GM23338 (cell line): Measurements from ENCODE around the gene UBE2R2. TPM values are rescaled to one million over a fixed set of nuclear protein-coding genes. Genes with fewer than 3 reads are reported as not detected.
A peak's percentile ranks its signal among the peaks of the same experiment; 100 is the strongest.
"Not testable (repeated sequence)": the region's sequence is repeated elsewhere in the genome, so short reads cannot be mapped to it uniquely, and the experiment has no call there.

Experiments used
- ATAC-seq: fragments of 200-7000 bp; cut with Tn5 transposase; 3 replicates; pipeline ENCODE4 v1.9.1; 2020
- DNase-seq: peaks from one replicate; pipeline ENCODE4 v3.0.0-alpha.2; 2015; ENCODE audit warnings: low spot score
- H2AFZ ChIP-seq: fragments of 200-600 bp; sonication (generic); 2 replicates; pipeline ENCODE4 v1.8.0; 2016; ENCODE audit warnings: antibody characterized with exemption, mild to moderate bottlenecking, moderate library complexity
- H3F3A ChIP-seq: fragments of 200-600 bp; sonication (generic); replicated peaks from 2 replicates; pipeline ENCODE4 v1.8.0; 2017; ENCODE audit warnings: antibody characterized with exemption, mixed run types, low read depth
- H3K27ac ChIP-seq: fragments of 200-600 bp; sonication (generic); 2 replicates; pipeline ENCODE4 v1.6.1; 2016; ENCODE audit warnings: low read depth
- H3K27me3 ChIP-seq: fragments of 200-600 bp; sonication (generic); 2 replicates; pipeline ENCODE4 v1.8.0; 2016; ENCODE audit warnings: mild to moderate bottlenecking, mixed run types, moderate library complexity; ENCODE audit not compliant: insufficient read depth
- H3K36me3 ChIP-seq: fragments of 200-600 bp; sonication (generic); 2 replicates; pipeline ENCODE4 v1.8.0; 2016; ENCODE audit warnings: mild to moderate bottlenecking; ENCODE audit not compliant: insufficient read depth
- H3K4me1 ChIP-seq: fragments of 200-600 bp; sonication (generic); 2 replicates; pipeline ENCODE4 v1.8.0; 2016; ENCODE audit warnings: mild to moderate bottlenecking, moderate library complexity; ENCODE audit not compliant: insufficient read depth
- H3K4me2 ChIP-seq: fragments of 200-600 bp; sonication (generic); 2 replicates; pipeline ENCODE4 v1.7.1; 2017; ENCODE audit warnings: mixed run types
- H3K4me3 ChIP-seq: fragments of 200-600 bp; sonication (generic); 2 replicates; pipeline ENCODE4 v1.6.1; 2016; ENCODE audit warnings: mixed run types
- H3K79me2 ChIP-seq: fragments of 200-600 bp; sonication (generic); replicated peaks from 2 replicates; pipeline ENCODE4 v1.8.0; 2017; ENCODE audit warnings: mild to moderate bottlenecking; ENCODE audit not compliant: insufficient read depth
- H3K9me2 ChIP-seq: fragments of 200-600 bp; sonication (generic); 2 replicates; pipeline ENCODE4 v1.8.0; 2017; ENCODE audit not compliant: insufficient read depth
- H4K20me1 ChIP-seq: fragments of 200-600 bp; sonication (generic); replicated peaks from 2 replicates; pipeline ENCODE4 v1.8.0; 2017; ENCODE audit warnings: mild to moderate bottlenecking; ENCODE audit not compliant: insufficient read depth
- H3K27ac Mint-ChIP-seq: 2 replicates; pipeline ENCODE4 v1.8.0; 2020; ENCODE audit warnings: inconsistent platforms, mild to moderate bottlenecking, moderate library complexity, mixed read lengths
- H3K27me3 Mint-ChIP-seq: 3 replicates; pipeline ENCODE4 v1.8.0; 2022; ENCODE audit warnings: low read depth, mild to moderate bottlenecking, moderate library complexity, mixed read lengths, inconsistent platforms; ENCODE audit not compliant: insufficient read depth, poor library complexity
- H3K36me3 Mint-ChIP-seq: 3 replicates; pipeline ENCODE4 v1.8.0; 2021; ENCODE audit warnings: low read depth, mild to moderate bottlenecking, inconsistent platforms, moderate library complexity, mixed read lengths
- H3K4me1 Mint-ChIP-seq: 3 replicates; pipeline ENCODE4 v1.8.0; 2020; ENCODE audit warnings: mild to moderate bottlenecking, inconsistent platforms, mixed read lengths
- H3K4me3 Mint-ChIP-seq: 3 replicates; pipeline ENCODE4 v1.8.0; 2021; ENCODE audit warnings: moderate library complexity, mild to moderate bottlenecking, inconsistent platforms, mixed read lengths
- H3K9me3 Mint-ChIP-seq: 3 replicates; pipeline ENCODE4 v1.8.0; 2020; ENCODE audit warnings: moderate library complexity, mild to moderate bottlenecking, inconsistent platforms, mixed read lengths
- CREB1 ChIP-seq: fragments of 250-450 bp; sonication (Bioruptor Pico); IDR thresholded peaks from 2 replicates; pipeline ENCODE4 v1.5.0; 2020; ENCODE audit warnings: low read depth, mild to moderate bottlenecking, moderate library complexity
- EZH2phosphoT487 ChIP-seq: fragments of 200-600 bp; sonication (generic); IDR thresholded peaks from one replicate; pipeline ENCODE4 v1.8.1; 2018; ENCODE audit warnings: antibody characterized with exemption; ENCODE audit not compliant: unreplicated experiment
- JUNB ChIP-seq: IDR thresholded peaks from one replicate; pipeline ENCODE4 v1.6.1; 2016; ENCODE audit warnings: antibody characterized with exemption; ENCODE audit not compliant: unreplicated experiment
- POLR2AphosphoS5 ChIP-seq: IDR thresholded peaks from 2 replicates; pipeline ENCODE4 v1.6.1; 2016; ENCODE audit warnings: antibody characterized with exemption, low read depth
- STAT1 ChIP-seq: IDR thresholded peaks from one replicate; pipeline ENCODE4 v1.6.1; 2016; ENCODE audit warnings: antibody characterized with exemption; ENCODE audit not compliant: unreplicated experiment
- ZNF114 ChIP-seq: fragments of 250-450 bp; sonication (Bioruptor Pico); IDR thresholded peaks from 2 replicates; pipeline ENCODE4 v1.5.0; 2020; ENCODE audit warnings: mild to moderate bottlenecking, moderate library complexity
- polyA plus RNA-seq: library from polyadenylated mRNA; unstranded; fragments of >200 nt; fragmentation: Nextera tagmentation; extraction: Ambion mirVana; gene quantifications from 2 replicates; pipeline ENCODE4 v1.2.1, GENCODE V29; 2016
- total RNA-seq: library from RNA; depleted of rRNA; stranded (reverse); fragments of >200 nt; shearing (Covaris generic); gene quantifications from 2 replicates; pipeline ENCODE4 v1.2.3, GENCODE V29; 2014
- TF ChIP-seq, protein P1 (sequence below): IDR thresholded peaks from 2 replicates; pipeline ENCODE4 v1.6.1; 2016; ENCODE audit warnings: antibody characterized with exemption
- TF ChIP-seq, protein P2 (sequence below): fragments of 250-450 bp; sonication (Bioruptor Pico); IDR thresholded peaks from 2 replicates; pipeline ENCODE4 v1.5.0; 2020; ENCODE audit warnings: mild to moderate bottlenecking, moderate library complexity

UBE2R2 gene
- total and polyA plus RNA-seq, 2 experiments from 2014 or later: 23.4 to 32.5 TPM

GRCh38 chr9:33847894-33848205 lies 30.9 kb downstream of the UBE2R2 start:
- H3K27ac Mint-ChIP-seq, H3K9me2 ChIP-seq, DNase-seq, H3K36me3 ChIP-seq, H3K4me2 ChIP-seq, H3K36me3 Mint-ChIP-seq, H3K4me3 ChIP-seq, H3K27me3 ChIP-seq, H3K9me3 Mint-ChIP-seq, H3K27me3 Mint-ChIP-seq, H3F3A ChIP-seq, H3K27ac ChIP-seq, H3K4me3 Mint-ChIP-seq, ATAC-seq, H2AFZ ChIP-seq: not testable (repeated sequence)
- peaks cover 13% of the 10 kb centered on the region for H3K4me1 ChIP-seq
- peaks cover 100% of the 10 kb centered on the region for H3K79me2 ChIP-seq
- peaks cover 50% of the 10 kb centered on the region for H4K20me1 ChIP-seq
- peaks cover 21% of the 10 kb centered on the region for H3K4me1 Mint-ChIP-seq

DNA sequence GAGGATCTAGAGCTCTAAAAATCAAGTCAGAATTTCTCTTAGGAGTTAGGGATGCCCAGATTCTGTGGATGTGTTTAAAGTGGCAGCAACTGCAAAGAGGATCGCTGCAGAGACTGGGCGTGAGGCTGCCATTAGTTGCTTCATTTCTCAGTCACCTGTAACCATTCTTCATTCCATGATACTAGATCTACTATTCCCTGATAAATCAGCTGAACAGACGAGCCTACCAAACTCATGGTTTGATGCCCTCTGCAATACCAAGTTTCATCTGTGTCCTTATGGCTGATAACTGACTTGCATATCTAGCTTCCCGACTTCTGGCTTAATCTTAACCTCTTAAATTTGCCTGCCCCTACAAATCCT lies 33.3 kb downstream of the UBE2R2 start:
- no peak for DNase-seq
- Histone ChIP-seq H3F3A (no peaks in the 10 kb centered on the region), H3K36me3 (no peaks in the 10 kb centered on the region), H3K4me2 (no peak overlapping the region), H3K27ac (peak overlapping the region; percentile 51; the same call in 1 of the 2 replicates), H3K9me2 (no peaks in the 10 kb centered on the region), H3K4me3 (no peak overlapping the region), H3K27me3 (no peaks in the 10 kb centered on the region), H3K4me1 (peaks cover 13% of the 10 kb centered on the region), H3K79me2 (peaks cover 100% of the 10 kb centered on the region), H2AFZ (no peak overlapping the region), H4K20me1 (peaks cover 40% of the 10 kb centered on the region)
- Mint-ChIP-seq H3K36me3 (peaks cover 5% of the 10 kb centered on the region; the same call in 2 of the 3 replicates), H3K4me3 (no peak overlapping the region), H3K27me3 (peaks cover 2% of the 10 kb centered on the region), H3K9me3 (no peaks in the 10 kb centered on the region), H3K27ac (peak overlapping the region; percentile 30), H3K4me1 (peaks cover 25% of the 10 kb centered on the region)
- TF ChIP-seq ZNF114 (CRISPR knock-in tag): no peak
- TF ChIP-seq, protein P1, sequence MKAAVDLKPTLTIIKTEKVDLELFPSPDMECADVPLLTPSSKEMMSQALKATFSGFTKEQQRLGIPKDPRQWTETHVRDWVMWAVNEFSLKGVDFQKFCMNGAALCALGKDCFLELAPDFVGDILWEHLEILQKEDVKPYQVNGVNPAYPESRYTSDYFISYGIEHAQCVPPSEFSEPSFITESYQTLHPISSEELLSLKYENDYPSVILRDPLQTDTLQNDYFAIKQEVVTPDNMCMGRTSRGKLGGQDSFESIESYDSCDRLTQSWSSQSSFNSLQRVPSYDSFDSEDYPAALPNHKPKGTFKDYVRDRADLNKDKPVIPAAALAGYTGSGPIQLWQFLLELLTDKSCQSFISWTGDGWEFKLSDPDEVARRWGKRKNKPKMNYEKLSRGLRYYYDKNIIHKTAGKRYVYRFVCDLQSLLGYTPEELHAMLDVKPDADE: no peak
- TF ChIP-seq, protein P2, sequence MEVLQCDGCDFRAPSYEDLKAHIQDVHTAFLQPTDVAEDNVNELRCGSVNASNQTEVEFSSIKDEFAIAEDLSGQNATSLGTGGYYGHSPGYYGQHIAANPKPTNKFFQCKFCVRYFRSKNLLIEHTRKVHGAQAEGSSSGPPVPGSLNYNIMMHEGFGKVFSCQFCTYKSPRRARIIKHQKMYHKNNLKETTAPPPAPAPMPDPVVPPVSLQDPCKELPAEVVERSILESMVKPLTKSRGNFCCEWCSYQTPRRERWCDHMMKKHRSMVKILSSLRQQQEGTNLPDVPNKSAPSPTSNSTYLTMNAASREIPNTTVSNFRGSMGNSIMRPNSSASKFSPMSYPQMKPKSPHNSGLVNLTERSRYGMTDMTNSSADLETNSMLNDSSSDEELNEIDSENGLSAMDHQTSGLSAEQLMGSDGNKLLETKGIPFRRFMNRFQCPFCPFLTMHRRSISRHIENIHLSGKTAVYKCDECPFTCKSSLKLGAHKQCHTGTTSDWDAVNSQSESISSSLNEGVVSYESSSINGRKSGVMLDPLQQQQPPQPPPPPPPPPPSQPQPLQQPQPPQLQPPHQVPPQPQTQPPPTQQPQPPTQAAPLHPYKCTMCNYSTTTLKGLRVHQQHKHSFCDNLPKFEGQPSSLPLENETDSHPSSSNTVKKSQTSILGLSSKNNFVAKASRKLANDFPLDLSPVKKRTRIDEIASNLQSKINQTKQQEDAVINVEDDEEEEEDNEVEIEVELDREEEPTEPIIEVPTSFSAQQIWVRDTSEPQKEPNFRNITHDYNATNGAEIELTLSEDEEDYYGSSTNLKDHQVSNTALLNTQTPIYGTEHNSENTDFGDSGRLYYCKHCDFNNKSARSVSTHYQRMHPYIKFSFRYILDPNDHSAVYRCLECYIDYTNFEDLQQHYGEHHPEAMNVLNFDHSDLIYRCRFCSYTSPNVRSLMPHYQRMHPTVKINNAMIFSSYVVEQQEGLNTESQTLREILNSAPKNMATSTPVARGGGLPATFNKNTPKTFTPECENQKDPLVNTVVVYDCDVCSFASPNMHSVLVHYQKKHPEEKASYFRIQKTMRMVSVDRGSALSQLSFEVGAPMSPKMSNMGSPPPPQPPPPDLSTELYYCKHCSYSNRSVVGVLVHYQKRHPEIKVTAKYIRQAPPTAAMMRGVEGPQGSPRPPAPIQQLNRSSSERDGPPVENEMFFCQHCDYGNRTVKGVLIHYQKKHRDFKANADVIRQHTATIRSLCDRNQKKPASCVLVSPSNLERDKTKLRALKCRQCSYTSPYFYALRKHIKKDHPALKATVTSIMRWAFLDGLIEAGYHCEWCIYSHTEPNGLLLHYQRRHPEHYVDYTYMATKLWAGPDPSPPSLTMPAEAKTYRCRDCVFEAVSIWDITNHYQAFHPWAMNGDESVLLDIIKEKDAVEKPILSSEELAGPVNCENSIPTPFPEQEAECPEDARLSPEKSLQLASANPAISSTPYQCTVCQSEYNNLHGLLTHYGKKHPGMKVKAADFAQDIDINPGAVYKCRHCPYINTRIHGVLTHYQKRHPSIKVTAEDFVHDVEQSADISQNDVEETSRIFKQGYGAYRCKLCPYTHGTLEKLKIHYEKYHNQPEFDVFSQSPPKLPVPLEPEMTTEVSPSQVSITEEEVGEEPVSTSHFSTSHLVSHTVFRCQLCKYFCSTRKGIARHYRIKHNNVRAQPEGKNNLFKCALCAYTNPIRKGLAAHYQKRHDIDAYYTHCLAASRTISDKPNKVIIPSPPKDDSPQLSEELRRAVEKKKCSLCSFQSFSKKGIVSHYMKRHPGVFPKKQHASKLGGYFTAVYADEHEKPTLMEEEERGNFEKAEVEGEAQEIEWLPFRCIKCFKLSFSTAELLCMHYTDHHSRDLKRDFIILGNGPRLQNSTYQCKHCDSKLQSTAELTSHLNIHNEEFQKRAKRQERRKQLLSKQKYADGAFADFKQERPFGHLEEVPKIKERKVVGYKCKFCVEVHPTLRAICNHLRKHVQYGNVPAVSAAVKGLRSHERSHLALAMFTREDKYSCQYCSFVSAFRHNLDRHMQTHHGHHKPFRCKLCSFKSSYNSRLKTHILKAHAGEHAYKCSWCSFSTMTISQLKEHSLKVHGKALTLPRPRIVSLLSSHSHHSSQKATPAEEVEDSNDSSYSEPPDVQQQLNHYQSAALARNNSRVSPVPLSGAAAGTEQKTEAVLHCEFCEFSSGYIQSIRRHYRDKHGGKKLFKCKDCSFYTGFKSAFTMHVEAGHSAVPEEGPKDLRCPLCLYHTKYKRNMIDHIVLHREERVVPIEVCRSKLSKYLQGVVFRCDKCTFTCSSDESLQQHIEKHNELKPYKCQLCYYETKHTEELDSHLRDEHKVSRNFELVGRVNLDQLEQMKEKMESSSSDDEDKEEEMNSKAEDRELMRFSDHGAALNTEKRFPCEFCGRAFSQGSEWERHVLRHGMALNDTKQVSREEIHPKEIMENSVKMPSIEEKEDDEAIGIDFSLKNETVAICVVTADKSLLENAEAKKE: no peak
- no peak for TF ChIP-seq STAT1
- no peak for TF ChIP-seq EZH2phosphoT487
- TF ChIP-seq CREB1 (CRISPR knock-in tag): no peak
- no peak for TF ChIP-seq POLR2AphosphoS5
- TF ChIP-seq JUNB: no peak
- no peak for ATAC-seq
